ENCODE measurements around the gene GPI. TPM values are rescaled to one million over a fixed set of nuclear protein-coding genes. Genes with fewer than 3 reads are reported as not detected.

The GPI gene
- total and polyA plus RNA-seq, 2 of the 13 experiments (the other 11 are each of a cell fraction or from before 2014, with no cell fraction given) = 147 to 167 TPM

- TF ChIP-seq DRAP1 (CRISPR knock-in tag; IDR thresholded peaks at IDR 0.05) = peak; percentile 70; the same call in 1 of the 2 replicates
- no peak for TF ChIP-seq ZNF749 (CRISPR knock-in tag; IDR thresholded peaks at IDR 0.05; ENCODE audit: borderline replicate concordance)
- TF ChIP-seq ZNF280B (CRISPR knock-in tag; IDR thresholded peaks at IDR 0.05; ENCODE audit: borderline replicate concordance) = no peak
- TF ChIP-seq CREB1 (IDR thresholded peaks at IDR 0.05) = no peak
- TF ChIP-seq CREB1 (CRISPR knock-in tag; IDR thresholded peaks at IDR 0.05) = peak; percentile 52; the same call in 1 of the 2 replicates
- no peak for TF ChIP-seq ZNF414 (CRISPR knock-in tag; IDR thresholded peaks at IDR 0.05)
- TF ChIP-seq SRF (IDR thresholded peaks at IDR 0.05; ENCODE audit: low read depth, low read length) = no peak
- TF ChIP-seq MAF1 (CRISPR knock-in tag; IDR thresholded peaks at IDR 0.05; ENCODE audit: borderline replicate concordance) = no peak
- TF ChIP-seq ZFX (CRISPR knock-in tag; IDR thresholded peaks at IDR 0.05; ENCODE audit: low read depth) = peak; percentile 25; the same call in 1 of the 2 replicates
- peak in 1 of 2 experiments; percentile 65; a peak in 1 of 4 replicates for TF ChIP-seq POLR2A (IDR thresholded peaks at IDR 0.05; ENCODE audit: insufficient read depth in 1 of 2, low read depth in 2 of 2, low read length in 2 of 2)
- TF ChIP-seq XBP1 (CRISPR knock-in tag; IDR thresholded peaks at IDR 0.05) = no peak
- no peak for TF ChIP-seq PITX1 (CRISPR knock-in tag; IDR thresholded peaks at IDR 0.05)
- TF ChIP-seq ZNF362 (CRISPR knock-in tag; IDR thresholded peaks at IDR 0.05; ENCODE audit: borderline replicate concordance) = peak; percentile 95
- TF ChIP-seq CEBPB (IDR thresholded peaks at IDR 0.05; ENCODE audit: borderline replicate concordance, low read depth, low read length) = no peak
- no peak for TF ChIP-seq CCDC6 (CRISPR knock-in tag; IDR thresholded peaks at IDR 0.05)
- TF ChIP-seq ZNF34 (CRISPR knock-in tag; IDR thresholded peaks at IDR 0.05; ENCODE audit: borderline replicate concordance) = no peak
- 0 out of 2 replicates have a peak, but pooled peaks have one; percentile 56 for TF ChIP-seq ZNF292 (CRISPR knock-in tag; IDR thresholded peaks at IDR 0.05; ENCODE audit: borderline replicate concordance, low read depth)
- no peak for TF ChIP-seq CERS6 (CRISPR knock-in tag; IDR thresholded peaks at IDR 0.05)
- no peak for TF ChIP-seq SKI (IDR thresholded peaks at IDR 0.05; ENCODE audit: partially characterized antibody)
- no peak for TF ChIP-seq PBX3 (CRISPR knock-in tag; IDR thresholded peaks at IDR 0.05; ENCODE audit: borderline replicate concordance)
- TF ChIP-seq FOXP1 (IDR thresholded peaks at IDR 0.05) = no peak
- TF ChIP-seq FOXP1 (CRISPR knock-in tag; IDR thresholded peaks at IDR 0.05) = no peak
- no peak for TF ChIP-seq ARNT (IDR thresholded peaks at IDR 0.05)
- TF ChIP-seq IRF9 (CRISPR knock-in tag; IDR thresholded peaks at IDR 0.05; ENCODE audit: borderline replicate concordance) = no peak
- no peak for TF ChIP-seq ZSCAN12 (CRISPR knock-in tag; IDR thresholded peaks at IDR 0.05)
- TF ChIP-seq SPEN (CRISPR knock-in tag; IDR thresholded peaks at IDR 0.05; ENCODE audit: low read depth) = no peak
These were observed 1.9 kb upstream of the GPI start (continued) for GRCh38 chr19:34363094-34363493.
